Endometrium (tissue), 2 donors: ENCODE data around the gene BRICD5.

ENCODE experiments used
- FAIRE-seq: peaks from 2 replicates; lab custom pipeline; 2012; peaks lifted over from hg19 to GRCh38; lab: Jason Lieb, UNC
- donor health status: control.
- donor health status: control.

BRICD5 gene

DNA sequence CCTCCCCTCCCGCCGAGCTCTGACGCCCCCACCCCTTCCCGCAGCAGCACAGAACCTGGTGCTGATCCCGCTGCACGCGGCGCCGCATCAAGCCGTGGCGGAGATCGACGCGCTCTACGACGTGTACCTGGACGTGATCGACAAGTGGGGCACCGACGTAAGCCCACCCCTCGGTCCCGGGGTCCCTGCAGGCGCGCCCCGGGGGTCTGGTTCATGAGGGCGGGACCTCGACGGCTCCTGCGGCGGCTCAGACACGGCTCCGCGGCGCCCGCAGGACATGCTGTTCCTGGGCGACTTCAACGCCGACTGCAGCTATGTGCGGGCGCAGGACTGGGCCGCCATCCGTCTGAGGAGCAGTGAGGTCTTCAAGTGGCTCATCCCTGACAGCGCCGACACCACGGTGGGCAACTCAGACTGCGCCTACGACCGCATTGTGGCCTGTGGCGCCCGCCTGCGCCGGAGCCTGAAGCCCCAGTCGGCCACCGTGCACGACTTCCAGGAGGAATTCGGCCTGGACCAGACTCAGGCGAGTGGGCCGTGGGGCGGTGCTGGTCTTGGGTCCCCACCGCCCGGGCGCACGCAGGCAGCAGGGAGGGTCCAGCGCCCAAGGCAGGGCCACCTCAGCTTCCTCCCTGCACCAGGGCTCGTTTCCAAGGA, 27.0 kb upstream of the BRICD5 start:
- no peak for FAIRE-seq

DNA sequence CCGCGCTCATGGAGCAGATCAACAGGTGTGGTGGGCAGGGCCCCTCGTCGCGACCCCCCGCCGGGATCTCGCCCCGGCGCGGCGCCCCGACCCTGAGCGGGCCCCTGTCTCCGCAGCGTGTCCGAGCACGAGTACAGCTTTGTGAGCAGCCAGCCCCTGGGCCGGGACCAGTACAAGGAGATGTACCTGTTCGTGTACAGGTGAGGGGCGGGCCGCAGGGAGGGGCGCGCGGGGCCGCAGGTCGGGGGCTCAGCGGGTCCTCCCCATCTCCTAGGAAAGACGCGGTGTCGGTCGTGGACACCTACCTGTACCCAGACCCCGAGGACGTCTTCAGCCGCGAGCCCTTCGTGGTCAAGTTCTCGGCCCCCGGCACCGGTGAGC, 26.4 kb upstream of the BRICD5 start:
- no peak for FAIRE-seq

DNA sequence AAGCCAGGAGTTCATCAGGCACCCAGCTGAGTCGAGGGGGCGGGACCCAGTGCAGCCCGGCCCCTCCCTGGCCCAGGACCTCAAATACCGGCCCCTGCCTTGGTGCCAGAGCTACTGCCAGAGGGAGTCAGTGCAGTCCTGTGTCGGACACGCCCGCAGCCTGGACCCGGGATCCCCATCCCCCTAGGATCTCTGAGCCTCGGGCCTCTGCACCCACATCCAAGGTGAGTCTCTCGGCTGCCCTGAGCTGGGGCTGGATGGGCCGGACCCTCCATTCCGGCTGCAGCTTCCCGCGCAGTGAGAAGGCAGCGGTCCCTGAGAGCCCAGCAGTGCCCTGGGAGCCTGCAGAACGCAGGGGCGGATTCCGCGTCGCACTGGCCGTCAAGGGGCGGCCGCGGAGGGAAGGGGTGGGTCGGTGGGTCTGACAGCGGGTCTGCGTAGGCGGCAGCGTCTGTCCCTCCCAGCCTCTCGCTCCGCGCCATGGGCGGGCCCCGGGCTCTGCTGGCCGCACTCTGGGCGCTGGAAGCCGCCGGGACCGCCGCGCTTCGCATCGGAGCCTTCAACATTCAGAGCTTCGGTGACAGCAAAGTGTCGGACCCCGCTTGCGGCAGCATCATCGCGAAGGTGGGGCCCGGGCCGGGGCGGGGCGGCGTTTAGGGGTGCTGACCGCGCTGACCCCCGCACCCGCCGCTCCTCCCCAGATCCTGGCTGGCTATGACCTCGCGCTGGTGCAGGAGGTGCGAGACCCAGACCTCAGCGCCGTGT, 25.9 kb upstream of the BRICD5 start, which contains the start of gene DNASE1L2:
Gene DNASE1L2 (plus strand): TSS at position 108 of the 765 bp plus-strand sequence. CDS start 373 bp downstream, at position 481.
- FAIRE-seq = no peak

DNA sequence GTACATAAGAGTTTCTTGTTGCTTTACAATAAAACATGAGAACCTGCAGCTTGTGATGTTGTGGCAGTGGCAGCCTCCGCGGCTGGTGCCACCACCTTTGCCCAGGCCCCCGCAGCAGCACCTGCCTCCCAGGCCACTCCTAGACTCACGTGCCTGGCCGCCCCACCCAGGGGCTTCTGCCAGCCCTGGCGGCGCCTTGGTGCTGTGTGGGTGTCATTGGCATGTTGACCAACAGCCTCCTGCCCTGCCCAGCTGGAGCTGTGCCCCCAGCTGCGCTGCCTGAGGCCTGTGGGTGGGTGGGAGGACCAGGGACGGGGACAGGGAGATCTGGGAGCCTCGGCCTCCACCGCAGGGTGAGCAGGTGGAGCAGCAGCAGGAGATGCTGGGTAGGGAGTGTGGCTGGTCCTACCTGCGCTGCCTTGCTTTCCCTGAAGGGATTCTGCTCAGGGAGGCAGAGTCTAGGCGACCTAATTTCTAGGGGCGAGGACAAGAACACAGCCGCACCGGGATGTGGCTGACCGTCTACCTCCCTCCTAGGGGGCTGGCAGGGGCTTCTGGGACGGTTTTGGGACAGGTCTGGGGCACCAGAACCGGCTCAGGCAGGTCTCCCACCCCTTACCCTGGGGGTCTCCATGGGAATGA, 25.2 kb upstream of the BRICD5 start:
- no peak for FAIRE-seq

DNA sequence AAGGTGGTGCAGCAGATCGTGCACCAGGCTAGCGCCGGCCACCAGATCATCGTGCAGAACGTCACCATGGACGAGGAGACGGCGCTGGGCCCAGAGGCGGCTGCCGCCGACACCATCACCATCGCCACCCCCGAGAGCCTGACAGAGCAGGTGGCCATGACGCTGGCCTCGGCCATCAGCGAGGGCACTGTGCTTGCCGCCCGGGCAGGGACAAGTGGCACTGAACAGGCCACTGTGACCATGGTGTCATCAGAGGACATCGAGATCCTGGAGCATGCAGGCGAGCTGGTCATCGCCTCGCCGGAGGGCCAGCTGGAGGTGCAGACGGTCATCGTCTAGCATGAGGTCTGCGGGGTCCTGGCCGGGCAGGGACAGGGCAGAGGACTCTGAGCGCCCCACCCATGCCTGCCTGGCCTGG, 24.6 kb upstream of the BRICD5 start:
- no peak for FAIRE-seq

DNA sequence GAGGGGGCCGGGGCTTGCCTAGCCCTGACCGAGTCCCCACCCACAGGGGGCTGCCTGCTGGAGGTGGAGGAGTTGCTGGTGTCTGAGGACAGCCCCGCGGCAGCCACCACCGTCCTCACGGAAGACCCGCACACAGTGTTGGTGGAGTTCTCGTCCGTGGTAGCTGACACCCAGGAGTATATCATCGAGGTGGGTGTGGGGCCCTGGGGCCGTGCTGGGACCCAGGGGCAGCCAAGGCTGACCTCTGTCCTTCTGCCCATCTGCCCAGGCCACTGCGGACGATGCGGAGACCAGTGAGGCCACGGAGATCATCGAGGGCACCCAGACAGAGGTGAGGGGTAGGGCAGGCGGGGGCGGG, 24.1 kb upstream of the BRICD5 start:
- no peak for FAIRE-seq

DNA sequence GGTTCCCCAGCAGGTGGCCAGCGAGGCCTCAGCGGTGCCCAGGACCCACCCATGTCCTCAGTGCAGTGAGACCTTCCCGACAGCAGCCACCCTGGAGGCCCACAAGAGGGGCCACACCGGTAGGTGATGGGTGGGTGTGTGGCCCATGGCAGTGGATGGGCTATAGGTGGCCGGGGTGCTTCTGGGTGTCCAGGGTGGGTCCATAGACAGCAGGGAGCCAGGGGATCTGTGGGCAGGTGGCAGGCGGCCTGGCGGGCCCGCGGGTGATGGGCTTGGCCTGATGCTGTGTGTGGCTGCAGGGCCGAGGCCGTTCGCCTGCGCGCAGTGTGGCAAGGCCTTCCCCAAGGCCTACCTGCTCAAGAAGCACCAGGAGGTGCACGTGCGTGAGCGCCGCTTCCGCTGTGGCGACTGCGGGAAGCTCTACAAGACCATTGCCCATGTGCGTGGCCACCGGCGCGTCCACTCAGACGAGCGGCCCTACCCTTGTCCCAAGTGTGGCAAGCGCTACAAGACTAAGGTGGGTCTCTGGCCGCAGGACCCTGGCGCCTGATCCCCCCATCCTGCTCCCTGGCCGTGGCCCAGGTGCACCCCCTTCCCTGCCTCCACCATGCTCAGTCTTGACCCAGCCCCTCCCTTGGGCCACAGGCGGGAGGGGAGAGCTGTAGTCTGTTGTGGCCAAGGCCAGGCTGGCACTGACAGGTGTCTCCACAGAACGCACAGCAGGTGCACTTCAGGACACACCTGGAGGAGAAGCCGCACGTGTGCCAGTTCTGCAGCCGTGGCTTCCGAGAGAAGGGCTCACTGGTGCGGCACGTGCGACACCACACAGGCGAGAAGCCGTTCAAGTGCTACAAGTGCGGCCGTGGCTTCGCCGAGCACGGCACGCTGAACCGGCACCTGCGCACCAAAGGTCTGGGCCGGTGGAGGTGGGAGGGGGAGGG, 23.5 kb upstream of the BRICD5 start:
- FAIRE-seq = no peak

DNA sequence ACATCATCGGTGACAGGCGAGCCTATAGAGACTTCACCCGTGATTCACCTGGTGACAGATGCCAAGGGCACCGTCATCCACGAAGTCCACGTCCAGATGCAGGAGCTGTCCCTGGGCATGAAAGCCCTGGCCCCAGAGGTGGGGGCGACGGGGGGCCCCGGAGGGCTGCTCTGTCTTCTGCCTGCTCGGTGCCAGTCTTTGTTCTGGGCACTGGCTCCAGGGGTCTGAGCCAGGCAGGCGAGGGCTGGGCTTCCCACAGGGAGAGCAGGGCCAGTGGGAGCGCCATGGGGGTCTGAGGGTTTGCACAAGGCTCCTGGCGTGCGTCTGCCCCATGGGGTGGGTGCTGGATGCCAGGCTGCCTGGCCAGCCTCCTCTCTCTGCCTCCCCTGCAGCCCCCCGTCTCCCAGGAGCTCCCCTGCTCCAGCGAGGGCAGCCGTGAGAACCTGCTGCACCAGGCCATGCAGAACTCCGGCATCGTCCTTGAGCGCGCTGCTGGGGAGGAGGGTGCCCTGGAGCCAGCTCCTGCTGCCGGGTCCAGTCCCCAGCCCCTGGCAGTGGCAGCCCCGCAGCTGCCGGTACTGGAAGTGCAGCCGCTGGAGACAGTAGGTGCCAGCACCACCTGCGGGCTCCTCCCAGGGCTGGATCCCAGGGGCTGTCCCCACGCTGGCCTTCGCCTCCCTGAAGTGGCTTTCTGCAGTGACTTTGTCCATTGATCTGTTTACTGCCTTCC, 22.5 kb upstream of the BRICD5 start:
- FAIRE-seq = no peak

DNA sequence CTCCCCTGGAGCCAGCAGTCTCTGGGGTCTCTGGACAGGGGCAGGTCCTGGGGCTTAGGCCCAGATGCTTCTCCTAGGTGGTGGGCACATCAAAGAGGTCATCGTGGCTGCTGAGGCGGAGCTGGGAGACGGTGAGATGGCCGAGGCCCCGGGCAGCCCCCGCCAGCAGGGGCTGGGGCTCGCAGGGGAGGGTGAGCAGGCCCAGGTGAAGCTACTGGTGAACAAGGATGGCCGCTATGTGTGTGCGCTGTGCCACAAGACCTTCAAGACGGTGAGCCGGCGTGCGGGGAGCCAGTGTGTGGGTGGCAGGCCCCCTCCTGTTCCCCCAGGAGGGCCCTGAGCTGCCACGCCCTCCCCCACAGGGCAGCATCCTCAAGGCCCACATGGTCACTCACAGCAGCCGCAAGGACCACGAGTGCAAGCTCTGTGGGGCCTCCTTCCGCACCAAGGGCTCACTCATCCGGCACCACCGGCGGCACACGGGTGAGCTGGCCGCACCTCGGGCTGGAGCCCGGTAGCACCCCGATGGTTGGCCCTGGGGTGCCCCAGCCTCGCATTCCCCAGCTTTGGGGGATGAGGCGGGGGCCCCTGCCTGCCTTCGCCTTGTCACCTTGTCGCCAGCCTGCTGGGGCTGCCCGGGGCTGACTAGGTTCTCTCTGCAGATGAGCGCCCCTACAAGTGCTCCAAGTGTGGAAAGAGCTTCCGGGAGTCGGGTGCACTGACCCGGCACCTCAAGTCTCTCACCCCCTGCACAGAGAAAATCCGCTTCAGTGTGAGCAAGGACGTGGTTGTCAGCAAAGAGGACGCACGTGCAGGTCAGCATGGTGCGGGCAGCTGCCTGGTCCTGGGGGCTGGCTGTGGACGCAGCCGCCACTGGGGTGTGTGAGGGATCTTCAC, 21.7 kb upstream of the BRICD5 start:
- FAIRE-seq = no peak

DNA sequence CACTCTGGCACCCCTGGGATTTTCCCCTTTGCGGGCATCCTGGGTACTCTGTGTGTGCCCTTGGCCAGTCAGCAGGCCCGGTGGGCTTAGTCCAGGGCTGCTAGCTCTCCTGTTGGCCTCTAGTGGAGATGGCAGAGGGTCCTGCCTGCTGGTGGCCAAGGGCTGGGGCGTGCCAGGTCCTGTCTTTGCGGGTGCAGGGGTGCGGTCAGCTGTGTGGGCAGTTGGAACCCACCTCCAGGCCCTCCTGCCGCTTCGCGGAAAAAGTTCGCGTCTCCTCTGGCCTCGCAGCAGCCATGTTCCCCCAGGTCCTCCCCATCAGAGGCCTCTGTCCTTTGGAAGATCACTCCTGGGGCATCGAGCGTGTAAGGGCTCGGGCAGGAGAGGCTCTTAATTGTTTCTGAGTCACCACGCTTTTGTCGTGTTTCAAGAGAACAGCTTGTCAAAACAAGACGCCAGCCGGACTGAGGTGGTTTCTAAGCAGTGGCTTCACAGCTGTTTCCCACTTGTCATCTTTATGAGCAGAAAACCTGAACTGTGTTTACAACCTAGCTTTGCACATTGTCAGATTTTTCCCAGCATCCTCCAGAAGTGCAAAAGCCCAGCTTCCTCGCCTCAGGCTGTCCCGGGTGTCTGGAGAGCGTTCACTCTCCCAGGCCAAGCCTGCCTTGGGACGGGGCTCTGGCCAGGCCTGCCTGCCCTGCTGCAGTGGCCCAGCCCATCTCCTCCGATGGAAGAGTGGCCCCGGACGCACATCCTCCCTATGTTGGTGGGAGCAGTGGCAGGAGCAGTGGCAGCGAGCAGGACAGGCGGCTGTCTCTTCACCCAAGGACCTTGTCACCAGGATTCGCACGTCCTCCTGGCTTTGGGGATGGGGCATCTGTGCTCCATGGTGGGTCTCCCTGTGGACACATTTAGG, 20.6 kb upstream of the BRICD5 start:
- FAIRE-seq = peak; percentile 69

DNA sequence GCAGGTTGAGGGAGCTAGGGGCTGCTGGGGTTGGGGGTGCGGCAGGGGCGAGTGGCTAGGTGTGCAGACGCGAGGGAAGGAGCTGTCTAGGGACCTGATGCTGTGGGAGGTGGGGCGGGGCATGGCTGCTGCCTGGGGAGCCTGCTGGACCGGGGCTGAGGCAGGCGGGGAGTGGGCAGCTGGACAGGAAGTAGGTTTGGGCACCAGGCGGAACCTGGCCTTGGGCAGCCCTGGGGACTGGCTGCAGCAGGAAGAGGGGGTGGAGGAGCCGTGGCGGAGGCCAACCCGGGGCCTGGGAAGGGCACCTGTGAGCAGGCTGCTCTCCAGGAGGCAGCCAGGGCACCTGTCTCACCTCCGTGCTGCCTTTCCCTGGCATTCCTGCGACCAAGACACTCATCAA, 19.7 kb upstream of the BRICD5 start:
- FAIRE-seq = no peak

DNA sequence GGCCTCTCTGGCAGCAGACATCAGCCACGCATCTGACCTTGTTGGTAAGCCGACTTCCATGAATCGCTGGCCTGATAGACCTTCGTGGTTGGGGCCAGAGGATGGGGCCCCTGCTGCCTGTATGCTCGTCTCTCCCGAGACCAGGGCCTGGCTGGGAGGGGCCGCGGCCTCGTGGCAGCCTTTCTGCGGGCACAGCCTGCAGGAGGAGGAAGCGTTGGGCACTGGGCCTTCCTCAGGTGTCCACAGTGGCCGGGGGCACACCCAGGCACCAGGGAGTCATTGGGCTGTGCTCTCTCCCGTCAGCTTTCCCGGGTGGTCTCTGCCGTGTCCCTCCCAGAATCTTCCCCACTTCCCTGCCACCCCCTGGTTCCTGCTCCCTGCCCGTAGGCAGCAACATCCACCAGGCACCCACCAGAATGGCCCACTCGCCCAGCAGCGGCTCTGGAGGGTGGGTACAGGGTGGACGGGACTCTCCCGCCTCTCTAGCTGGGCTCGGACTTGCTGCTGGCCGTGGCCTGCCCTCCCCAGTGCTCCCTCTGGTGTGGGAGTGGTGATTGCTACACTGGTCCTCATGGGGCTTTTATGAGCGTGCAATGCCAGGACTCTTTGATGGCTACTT, 19.1 kb upstream of the BRICD5 start:
- FAIRE-seq = no peak

DNA sequence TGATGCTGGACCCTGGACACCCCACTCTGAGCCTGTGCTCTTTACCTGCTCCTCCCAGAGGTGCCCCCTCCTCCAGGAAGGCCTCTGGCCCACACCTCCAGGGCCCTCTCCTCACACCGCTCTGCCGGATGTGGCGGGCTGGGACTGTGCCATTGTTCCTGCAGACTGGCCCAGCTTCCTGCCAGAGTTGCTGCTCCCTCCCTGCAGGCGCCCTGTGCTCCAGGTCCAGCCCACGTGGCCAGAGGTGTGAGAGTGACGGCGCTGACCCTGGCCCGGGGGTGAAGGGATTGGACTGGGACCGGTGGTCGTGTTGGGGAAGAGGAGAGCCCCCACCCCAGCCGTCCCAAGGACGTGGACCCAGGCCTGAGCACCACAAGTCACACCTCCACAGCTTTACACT, 18.4 kb upstream of the BRICD5 start:
- FAIRE-seq = no peak

DNA sequence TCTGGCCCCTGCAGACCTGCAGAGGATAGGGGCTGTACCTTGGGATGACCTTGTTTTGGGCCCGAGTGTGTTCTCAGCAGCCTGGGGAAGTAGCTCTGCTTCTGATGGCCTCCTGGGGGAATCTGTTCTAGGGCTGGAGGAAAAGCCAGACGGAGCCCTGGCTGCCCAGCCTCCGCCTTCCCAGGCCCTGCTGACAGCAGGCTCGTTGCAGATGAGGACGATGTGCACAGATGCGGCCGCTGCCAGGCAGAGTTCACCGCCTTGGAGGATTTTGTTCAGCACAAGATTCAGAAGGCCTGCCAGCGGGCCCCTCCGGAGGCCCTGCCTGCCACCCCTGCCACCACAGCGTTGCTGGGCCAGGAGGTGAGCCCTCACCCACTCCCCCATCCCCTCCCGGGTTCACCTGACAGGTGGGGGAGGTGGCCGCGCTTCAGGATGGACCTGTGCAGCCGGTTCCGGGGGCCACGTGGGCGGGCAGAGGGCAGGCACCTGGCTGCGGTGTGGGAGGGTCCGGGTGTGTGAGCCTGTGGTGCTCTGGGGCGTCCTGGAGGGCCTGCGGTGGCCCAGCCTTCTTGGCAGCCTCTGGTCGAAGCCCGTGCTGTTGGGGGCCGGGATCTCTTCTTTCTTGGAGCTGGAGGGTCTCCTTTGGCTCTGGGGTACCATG, 17.6 kb upstream of the BRICD5 start:
- FAIRE-seq = no peak

DNA sequence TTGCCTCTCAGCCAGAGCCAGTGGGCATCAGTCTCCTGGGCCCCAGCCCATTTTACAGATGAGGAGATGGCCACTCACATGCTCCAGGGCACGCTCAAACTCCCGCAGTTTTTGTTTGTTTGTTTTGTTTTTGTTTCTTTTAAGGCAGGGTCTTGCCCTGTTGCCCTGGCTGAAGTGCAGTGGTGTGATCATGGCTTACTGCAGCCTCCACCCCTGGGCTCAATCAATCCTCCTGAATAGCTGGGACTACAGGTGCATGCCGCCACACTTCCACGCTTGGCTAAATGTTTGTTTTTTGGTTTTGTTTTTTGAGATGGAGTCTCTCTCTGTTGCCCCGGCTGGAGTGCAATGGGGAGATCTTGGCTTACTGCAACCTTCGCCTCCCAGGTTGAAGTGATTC, 16.3 kb upstream of the BRICD5 start:
- no peak for FAIRE-seq

DNA sequence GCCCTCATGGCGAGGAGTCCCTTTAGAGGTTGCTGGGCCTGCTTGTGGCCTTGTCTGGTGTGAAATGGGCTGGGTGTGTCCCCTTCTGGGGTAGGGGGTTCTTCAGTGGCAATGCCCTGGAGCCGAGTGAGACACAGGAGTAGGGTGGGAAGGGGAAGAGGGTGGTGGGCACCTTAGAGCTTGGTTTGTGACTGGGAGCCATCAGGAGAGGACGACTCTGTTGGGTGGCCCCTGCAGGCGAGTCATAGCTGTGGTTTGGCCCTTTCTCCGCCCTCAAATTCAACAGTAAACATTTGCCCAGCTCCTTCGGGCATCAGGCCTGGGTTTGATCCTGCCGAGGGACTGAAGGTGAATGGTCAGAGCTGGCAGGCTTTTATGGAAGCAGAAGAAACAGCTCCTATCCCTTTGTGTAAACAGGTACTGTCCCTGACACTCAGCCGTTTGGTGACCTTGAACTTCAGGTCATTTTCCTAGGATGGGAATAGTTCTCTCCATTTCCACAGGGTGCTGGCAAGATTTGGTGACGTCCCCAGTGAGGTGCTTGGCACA, 15.7 kb upstream of the BRICD5 start:
- FAIRE-seq = no peak

DNA sequence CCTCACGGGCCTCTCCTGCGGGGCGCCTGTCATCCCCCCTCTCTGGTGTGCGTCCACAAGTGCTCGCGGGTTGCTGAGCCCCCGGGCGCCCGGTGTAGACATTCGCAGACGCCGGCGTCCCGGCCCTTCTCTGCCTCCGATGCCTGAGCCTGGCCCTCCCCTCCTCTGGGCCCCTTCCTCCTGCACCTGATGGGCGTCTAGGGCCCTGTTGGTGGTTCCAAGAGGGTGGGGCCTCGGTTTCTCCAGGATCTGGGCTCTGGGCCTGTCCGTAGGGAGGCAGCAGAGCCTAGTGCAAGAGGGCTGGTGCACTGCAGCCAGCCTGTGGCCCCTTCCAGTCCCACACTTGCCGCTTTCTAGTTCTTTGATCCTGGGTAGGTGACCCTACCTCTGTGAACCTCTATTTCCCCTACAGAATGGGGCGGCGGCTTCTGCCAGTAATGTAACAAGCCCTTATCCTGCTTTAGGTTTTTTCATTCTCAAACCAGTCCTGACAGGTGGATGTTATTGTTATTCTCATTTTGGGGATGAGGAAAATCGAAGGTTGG, 13.4 kb upstream of the BRICD5 start:
- no peak for FAIRE-seq
